A549 (cell line): ENCODE results near the gene PRR23E. TPM values are rescaled to one million over a fixed set of nuclear protein-coding genes. Genes with fewer than 3 reads are reported as not detected.

Source experiments
- ATAC-seq, 2 experiments: fragments of 200-7000 bp in 1 of 2; fragments of >200 bp in 1 of 2; cut with Nextera tagmentation in 1 of 2; cut with Tn5 transposase in 1 of 2; 3 replicates each; pipeline versions ENCODE4 v1.8.0 to v1.9.1; 2018 to 2020; ENCODE audit warnings: mild to moderate bottlenecking in 1 of 2, moderate library complexity in 1 of 2
- CTCF ChIA-PET: fragments of 300-600 bp; sonication (Branson Sonifier 250); formaldehyde crosslinking; extraction: SDS; loops from one replicate; lab custom pipeline; 2021; ENCODE audit warnings: antibody characterized with exemption, inconsistent platforms; lab: Yijun Ruan, JAX
- POLR2A ChIA-PET: fragments of 350-600 bp; formaldehyde crosslinking; extraction: SDS; loops from one replicate; lab custom pipeline; 2021; ENCODE audit warnings: antibody characterized with exemption, inconsistent platforms; lab: Yijun Ruan, JAX
- DNase-seq, 2 experiments: peaks; one replicate each; pipeline versions ENCODE4 v3.0.0 to v3.0.0-alpha.2; 2011 to 2016; ENCODE audit warnings: low read depth in 1 of 2, low spot score in 1 of 2
- FAIRE-seq: peaks from 2 replicates; lab custom pipeline; 2011; peaks lifted over from hg19 to GRCh38; lab: Jason Lieb, UNC
- H3K27ac ChIP-seq, 2 experiments: fragments of >200 bp; sonication (Bioruptor Twin); formaldehyde crosslinking; 3 replicates each; pipeline ENCODE4 v1.5.1; 2016 to 2017
- H3K4me1 ChIP-seq: fragments of >200 bp; sonication (Bioruptor Twin); formaldehyde crosslinking; 3 replicates; pipeline ENCODE4 v1.6.1; 2016
- H3K4me2 ChIP-seq: fragments of >200 bp; sonication (Bioruptor Twin); formaldehyde crosslinking; 3 replicates; pipeline ENCODE4 v1.6.1; 2016
- H3K4me3 ChIP-seq: fragments of >200 bp; sonication (Bioruptor Twin); formaldehyde crosslinking; 3 replicates; pipeline ENCODE4 v1.5.1; 2016
- H3K9me3 ChIP-seq: fragments of >200 bp; sonication (Bioruptor Twin); formaldehyde crosslinking; 3 replicates; pipeline ENCODE4 v1.6.1; 2016
- ESRRA ChIP-seq: fragments of 150-350 bp; IDR thresholded peaks from 2 replicates; pipeline ENCODE4 v1.6.1; 2014; ENCODE audit warnings: mild to moderate bottlenecking, low read length, borderline replicate concordance
- FOSB ChIP-seq: fragments of 250-450 bp; sonication (Bioruptor Pico); IDR thresholded peaks from 2 replicates; pipeline ENCODE4 v1.5.0; 2020; ENCODE audit warnings: mild to moderate bottlenecking, moderate library complexity
- FOXS1 ChIP-seq: fragments of 250-450 bp; sonication (Bioruptor Pico); IDR thresholded peaks from 2 replicates; pipeline ENCODE4 v1.5.0; 2020; ENCODE audit warnings: mild to moderate bottlenecking, moderate library complexity
- GATA3 ChIP-seq: IDR thresholded peaks from 2 replicates; pipeline ENCODE4 v1.6.1; 2012; ENCODE audit warnings: borderline replicate concordance
- HEYL ChIP-seq: fragments of 250-450 bp; sonication (Bioruptor Pico); IDR thresholded peaks from 2 replicates; pipeline ENCODE4 v1.8.0; 2021; ENCODE audit warnings: mild to moderate bottlenecking, moderate library complexity
- HOXA7 ChIP-seq: fragments of 250-450 bp; sonication (Bioruptor Pico); IDR thresholded peaks from 2 replicates; pipeline ENCODE4 v1.5.0; 2020; ENCODE audit warnings: mild to moderate bottlenecking, moderate library complexity
- HOXB13 ChIP-seq: fragments of 250-450 bp; sonication (Bioruptor Pico); IDR thresholded peaks from 2 replicates; pipeline ENCODE4 v1.5.0; 2020; ENCODE audit warnings: low read depth, mild to moderate bottlenecking, moderate library complexity
- NPAS2 ChIP-seq: fragments of 250-450 bp; sonication (Bioruptor Pico); IDR thresholded peaks from 2 replicates; pipeline ENCODE4 v1.8.0; 2022; ENCODE audit warnings: mild to moderate bottlenecking, moderate library complexity, borderline replicate concordance
- POLR2A ChIP-seq: IDR thresholded peaks from 2 replicates; pipeline ENCODE4 v1.6.1; 2012; ENCODE audit warnings: mild to moderate bottlenecking, low read length
- RAD21 ChIP-seq, 2 experiments: fragments of >200 bp in 1 of 2; sonication (Bioruptor Twin) in 1 of 2; formaldehyde crosslinking in 1 of 2; IDR thresholded peaks in 1 of 2; conservative IDR thresholded peaks in 1 of 2; 2 replicates in 1 of 2; 3 replicates in 1 of 2; pipeline ENCODE4 v1.6.1; 2012 to 2018; ENCODE audit warnings: inconsistent platforms in 1 of 2
- SMC3 ChIP-seq: fragments of >200 bp; sonication (Bioruptor Twin); formaldehyde crosslinking; IDR thresholded peaks from 3 replicates; pipeline ENCODE4 v1.6.1; 2018; ENCODE audit warnings: inconsistent platforms
- SREBF2 ChIP-seq: fragments of 450-650 bp; IDR thresholded peaks from 2 replicates; pipeline ENCODE4 v1.6.1; 2014; ENCODE audit warnings: mild to moderate bottlenecking, moderate library complexity
- WGBS: methylation state at CpG from one replicate; pipeline ENCODE4 v1.1.6; 2017; ENCODE audit errors: missing lambda C conversion rate; 5-methylcytosine and 5-hydroxymethylcytosine counted together
- polyA plus RNA-seq, 4 experiments: library from polyadenylated mRNA; depleted of rRNA in 3 of 4; stranded (reverse); fragments of >200 nt; fragmentation: RNase III in 1 of 4; extraction: RNeasy Plus Mini Kit Qiagen cat#74134 plus additional on column Dnase treatment in 1 of 4; gene quantifications; 2 replicates in 3 of 4; 3 replicates in 1 of 4; pipeline ENCODE4 v1.2.3, GENCODE V29; 2011 to 2017
- TF ChIP-seq, protein P1 (sequence below): fragments of 200-600 bp; sonication (generic); IDR thresholded peaks from 2 replicates; pipeline ENCODE4 v1.6.1; 2016; ENCODE audit warnings: antibody characterized with exemption, mild to moderate bottlenecking, moderate library complexity
- TF ChIP-seq, protein P2 (sequence below): IDR thresholded peaks from 2 replicates; pipeline ENCODE4 v1.6.1; 2012
- TF ChIP-seq, protein P3 (sequence below): fragments of 250-450 bp; sonication (Bioruptor Pico); IDR thresholded peaks from 2 replicates; pipeline ENCODE4 v1.5.0; 2020; ENCODE audit warnings: low read depth, mild to moderate bottlenecking, moderate library complexity
- TF ChIP-seq, protein P4 (sequence below): fragments of 150-350 bp; IDR thresholded peaks from 2 replicates; pipeline ENCODE4 v1.6.1; 2014; ENCODE audit warnings: low read depth, mild to moderate bottlenecking, low read length
- TF ChIP-seq, protein P5 (sequence below): fragments of >200 bp; sonication (Bioruptor Twin); formaldehyde crosslinking; IDR thresholded peaks from 3 replicates; pipeline ENCODE4 v1.5.1; 2016
- TF ChIP-seq, protein P6 (sequence below): IDR thresholded peaks from 2 replicates; pipeline ENCODE4 v1.6.1; 2012
- TF ChIP-seq, protein P7 (sequence below): IDR thresholded peaks from 2 replicates; pipeline ENCODE4 v1.6.1; 2012; ENCODE audit warnings: low read depth, borderline replicate concordance

PRR23E gene
- polyA plus RNA-seq, 2 of the 4 experiments (the other 2 are of a cell fraction), result not detected

DNA sequence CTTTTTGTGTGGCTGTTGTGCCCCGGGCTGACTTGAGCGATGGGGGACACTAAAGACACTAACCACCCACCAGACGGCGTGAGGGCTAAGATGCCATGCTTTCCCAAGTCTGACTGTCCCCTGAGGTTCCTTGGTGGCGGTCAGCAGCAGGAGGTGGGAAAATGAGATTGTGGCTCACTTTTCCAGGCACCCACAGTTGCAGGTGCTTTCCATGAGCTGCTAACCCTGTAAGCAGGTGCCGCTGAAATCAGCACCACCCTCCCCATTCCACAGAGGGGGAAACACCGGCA lies 17.7 kb downstream of the PRR23E start:
- FAIRE-seq, result no peak
- no peak overlapping the region for H3K4me3 ChIP-seq
- ChIA-PET POLR2A (no interaction called here), CTCF (no interaction called here)
- 49% methylated on average over 7 of the region's 7 CpGs for WGBS
- ATAC-seq, result no peak
- no peak overlapping the region for H3K4me2 ChIP-seq
- TF ChIP-seq, protein P1, sequence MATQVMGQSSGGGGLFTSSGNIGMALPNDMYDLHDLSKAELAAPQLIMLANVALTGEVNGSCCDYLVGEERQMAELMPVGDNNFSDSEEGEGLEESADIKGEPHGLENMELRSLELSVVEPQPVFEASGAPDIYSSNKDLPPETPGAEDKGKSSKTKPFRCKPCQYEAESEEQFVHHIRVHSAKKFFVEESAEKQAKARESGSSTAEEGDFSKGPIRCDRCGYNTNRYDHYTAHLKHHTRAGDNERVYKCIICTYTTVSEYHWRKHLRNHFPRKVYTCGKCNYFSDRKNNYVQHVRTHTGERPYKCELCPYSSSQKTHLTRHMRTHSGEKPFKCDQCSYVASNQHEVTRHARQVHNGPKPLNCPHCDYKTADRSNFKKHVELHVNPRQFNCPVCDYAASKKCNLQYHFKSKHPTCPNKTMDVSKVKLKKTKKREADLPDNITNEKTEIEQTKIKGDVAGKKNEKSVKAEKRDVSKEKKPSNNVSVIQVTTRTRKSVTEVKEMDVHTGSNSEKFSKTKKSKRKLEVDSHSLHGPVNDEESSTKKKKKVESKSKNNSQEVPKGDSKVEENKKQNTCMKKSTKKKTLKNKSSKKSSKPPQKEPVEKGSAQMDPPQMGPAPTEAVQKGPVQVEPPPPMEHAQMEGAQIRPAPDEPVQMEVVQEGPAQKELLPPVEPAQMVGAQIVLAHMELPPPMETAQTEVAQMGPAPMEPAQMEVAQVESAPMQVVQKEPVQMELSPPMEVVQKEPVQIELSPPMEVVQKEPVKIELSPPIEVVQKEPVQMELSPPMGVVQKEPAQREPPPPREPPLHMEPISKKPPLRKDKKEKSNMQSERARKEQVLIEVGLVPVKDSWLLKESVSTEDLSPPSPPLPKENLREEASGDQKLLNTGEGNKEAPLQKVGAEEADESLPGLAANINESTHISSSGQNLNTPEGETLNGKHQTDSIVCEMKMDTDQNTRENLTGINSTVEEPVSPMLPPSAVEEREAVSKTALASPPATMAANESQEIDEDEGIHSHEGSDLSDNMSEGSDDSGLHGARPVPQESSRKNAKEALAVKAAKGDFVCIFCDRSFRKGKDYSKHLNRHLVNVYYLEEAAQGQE, result no peak
- TF ChIP-seq, protein P2, sequence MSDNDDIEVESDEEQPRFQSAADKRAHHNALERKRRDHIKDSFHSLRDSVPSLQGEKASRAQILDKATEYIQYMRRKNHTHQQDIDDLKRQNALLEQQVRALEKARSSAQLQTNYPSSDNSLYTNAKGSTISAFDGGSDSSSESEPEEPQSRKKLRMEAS, result no peak
- TF ChIP-seq SMC3 (no peak), GATA3 (no peak), HOXA7 (CRISPR knock-in tag) (no peak), HEYL (CRISPR knock-in tag) (no peak), HOXB13 (CRISPR knock-in tag) (no peak), SREBF2 (no peak), POLR2A (no peak), RAD21 (conservative IDR thresholded peaks at IDR 0.05 in 1 of 2, IDR thresholded peaks at IDR 0.05 in 1 of 2) (no peak), FOSB (no peak), ESRRA (no peak), FOXS1 (CRISPR knock-in tag) (no peak)
- TF ChIP-seq, protein P3, sequence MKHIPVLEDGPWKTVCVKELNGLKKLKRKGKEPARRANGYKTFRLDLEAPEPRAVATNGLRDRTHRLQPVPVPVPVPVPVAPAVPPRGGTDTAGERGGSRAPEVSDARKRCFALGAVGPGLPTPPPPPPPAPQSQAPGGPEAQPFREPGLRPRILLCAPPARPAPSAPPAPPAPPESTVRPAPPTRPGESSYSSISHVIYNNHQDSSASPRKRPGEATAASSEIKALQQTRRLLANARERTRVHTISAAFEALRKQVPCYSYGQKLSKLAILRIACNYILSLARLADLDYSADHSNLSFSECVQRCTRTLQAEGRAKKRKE, result no peak
- TF ChIP-seq, protein P4, sequence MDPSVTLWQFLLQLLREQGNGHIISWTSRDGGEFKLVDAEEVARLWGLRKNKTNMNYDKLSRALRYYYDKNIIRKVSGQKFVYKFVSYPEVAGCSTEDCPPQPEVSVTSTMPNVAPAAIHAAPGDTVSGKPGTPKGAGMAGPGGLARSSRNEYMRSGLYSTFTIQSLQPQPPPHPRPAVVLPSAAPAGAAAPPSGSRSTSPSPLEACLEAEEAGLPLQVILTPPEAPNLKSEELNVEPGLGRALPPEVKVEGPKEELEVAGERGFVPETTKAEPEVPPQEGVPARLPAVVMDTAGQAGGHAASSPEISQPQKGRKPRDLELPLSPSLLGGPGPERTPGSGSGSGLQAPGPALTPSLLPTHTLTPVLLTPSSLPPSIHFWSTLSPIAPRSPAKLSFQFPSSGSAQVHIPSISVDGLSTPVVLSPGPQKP, result no peak
- TF ChIP-seq, protein P5, sequence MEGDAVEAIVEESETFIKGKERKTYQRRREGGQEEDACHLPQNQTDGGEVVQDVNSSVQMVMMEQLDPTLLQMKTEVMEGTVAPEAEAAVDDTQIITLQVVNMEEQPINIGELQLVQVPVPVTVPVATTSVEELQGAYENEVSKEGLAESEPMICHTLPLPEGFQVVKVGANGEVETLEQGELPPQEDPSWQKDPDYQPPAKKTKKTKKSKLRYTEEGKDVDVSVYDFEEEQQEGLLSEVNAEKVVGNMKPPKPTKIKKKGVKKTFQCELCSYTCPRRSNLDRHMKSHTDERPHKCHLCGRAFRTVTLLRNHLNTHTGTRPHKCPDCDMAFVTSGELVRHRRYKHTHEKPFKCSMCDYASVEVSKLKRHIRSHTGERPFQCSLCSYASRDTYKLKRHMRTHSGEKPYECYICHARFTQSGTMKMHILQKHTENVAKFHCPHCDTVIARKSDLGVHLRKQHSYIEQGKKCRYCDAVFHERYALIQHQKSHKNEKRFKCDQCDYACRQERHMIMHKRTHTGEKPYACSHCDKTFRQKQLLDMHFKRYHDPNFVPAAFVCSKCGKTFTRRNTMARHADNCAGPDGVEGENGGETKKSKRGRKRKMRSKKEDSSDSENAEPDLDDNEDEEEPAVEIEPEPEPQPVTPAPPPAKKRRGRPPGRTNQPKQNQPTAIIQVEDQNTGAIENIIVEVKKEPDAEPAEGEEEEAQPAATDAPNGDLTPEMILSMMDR, result no peak
- TF ChIP-seq, protein P6, sequence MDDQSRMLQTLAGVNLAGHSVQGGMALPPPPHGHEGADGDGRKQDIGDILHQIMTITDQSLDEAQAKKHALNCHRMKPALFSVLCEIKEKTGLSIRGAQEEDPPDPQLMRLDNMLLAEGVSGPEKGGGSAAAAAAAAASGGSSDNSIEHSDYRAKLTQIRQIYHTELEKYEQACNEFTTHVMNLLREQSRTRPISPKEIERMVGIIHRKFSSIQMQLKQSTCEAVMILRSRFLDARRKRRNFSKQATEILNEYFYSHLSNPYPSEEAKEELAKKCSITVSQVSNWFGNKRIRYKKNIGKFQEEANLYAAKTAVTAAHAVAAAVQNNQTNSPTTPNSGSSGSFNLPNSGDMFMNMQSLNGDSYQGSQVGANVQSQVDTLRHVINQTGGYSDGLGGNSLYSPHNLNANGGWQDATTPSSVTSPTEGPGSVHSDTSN, result no peak
- no peak for DNase-seq
- H3K27ac ChIP-seq, result no peak overlapping the region
- no peaks in the 10 kb centered on the region for H3K9me3 ChIP-seq
- no peaks in the 10 kb centered on the region for H3K4me1 ChIP-seq

DNA sequence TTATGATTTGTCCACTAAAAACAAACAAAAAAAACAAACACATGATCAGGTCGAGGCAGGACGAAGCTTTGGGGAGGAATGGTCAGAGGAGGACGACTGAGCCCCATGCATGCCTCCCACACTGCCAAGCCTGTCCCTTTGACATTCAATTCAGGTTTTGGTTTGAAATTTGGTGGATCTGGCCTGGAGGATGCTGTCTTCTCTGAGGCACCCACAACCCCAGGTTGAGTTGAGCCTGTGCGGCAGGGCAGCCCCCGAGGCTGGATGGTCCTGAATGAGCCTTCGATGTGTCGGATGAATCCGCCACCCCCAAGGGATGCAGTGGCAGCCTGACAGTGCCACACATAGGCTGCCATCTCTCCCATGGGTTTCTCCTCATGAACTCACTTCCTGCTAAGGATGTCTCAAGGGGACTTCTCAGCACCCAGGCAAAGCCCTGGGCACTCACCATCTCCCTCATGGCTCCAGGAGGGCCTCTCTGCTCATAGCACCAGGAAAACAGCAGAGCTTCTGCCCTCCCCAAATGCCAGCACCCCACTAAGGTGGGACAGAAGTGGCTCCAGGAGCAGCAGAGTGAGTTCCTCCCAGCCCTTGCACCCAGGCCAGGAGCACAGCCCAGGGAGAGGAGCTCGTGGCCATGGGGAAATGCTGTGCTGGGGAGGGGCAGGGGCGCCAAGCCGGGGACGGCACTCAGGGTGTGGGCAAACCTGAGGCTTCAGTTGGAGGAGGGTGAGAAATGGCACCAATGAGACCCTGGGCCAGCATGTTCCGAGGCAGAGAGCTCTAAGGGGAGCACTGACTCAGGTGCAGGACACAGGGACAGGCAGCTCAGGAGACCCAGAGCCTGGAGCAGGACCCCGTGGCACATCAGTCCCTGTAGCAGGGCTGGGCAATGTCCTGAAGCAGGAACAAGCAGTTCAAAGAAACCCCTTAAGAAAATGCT lies 18.5 kb downstream of the PRR23E start:
- H3K4me3 ChIP-seq, result no peak overlapping the region
- FAIRE-seq (no peak), ATAC-seq (no peak), DNase-seq (no peak)
- POLR2A ChIA-PET, result no interaction called here
- H3K9me3 ChIP-seq, result no peaks in the 10 kb centered on the region
- CTCF ChIA-PET, result interaction anchor here (1.2 kb wide), 1 partner anchor 532 kb away, joined by 3 read pairs; no protein-coding TSS in a partner anchor
- TF ChIP-seq NPAS2 (CRISPR knock-in tag), result no peak
- TF ChIP-seq, protein P3, result no peak
- TF ChIP-seq, protein P7, sequence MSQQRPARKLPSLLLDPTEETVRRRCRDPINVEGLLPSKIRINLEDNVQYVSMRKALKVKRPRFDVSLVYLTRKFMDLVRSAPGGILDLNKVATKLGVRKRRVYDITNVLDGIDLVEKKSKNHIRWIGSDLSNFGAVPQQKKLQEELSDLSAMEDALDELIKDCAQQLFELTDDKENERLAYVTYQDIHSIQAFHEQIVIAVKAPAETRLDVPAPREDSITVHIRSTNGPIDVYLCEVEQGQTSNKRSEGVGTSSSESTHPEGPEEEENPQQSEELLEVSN, result no peak
- 31% methylated on average over 8 of the region's 14 CpGs for WGBS
- H3K27ac ChIP-seq, result no peak overlapping the region
- H3K4me2 ChIP-seq, result no peak overlapping the region
- H3K4me1 ChIP-seq, result no peaks in the 10 kb centered on the region
